ENCODE measurements around the gene SHC3.

Gene SHC3

DNA sequence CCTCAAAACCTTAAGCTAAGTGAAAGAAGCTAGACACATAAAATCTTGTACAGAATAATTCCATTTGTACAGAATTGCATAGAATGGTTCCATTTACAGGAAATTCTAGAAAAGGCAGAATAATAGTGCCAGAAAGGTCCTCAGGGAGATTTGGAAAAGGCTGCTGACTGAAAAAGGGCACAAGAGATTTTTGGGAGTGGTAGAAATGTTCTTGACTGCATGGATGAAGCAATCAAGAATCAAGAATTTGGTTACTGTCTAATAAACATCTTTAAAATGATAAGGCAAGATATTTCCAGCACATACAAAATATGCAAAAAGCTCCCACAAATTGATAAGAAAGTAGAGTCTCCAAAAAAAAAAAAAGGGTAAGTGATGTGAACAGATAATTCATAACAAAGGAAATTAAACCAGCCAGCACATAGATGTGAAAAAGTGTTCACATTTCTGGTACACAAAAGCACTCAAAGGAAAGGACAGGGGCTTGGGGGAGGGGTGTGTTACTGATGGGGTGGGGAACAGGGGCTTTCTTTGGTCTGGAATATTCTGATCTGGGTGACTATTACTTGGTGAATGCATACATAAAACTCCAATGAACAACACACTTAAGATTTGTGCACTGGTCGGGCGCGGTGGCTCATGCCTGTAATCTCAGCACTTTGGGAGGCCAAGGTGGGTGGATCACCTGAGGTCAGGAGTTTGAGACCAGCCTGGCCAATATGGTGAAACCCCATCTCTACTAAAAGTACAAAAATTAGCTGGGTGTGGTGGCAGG is 85.2 kb downstream of the SHC3 start:
- ATAC-seq (ENCODE audit: low read depth) (no peak), DNase-seq (ENCODE audit: low spot score in 2 of 2) (no peak)
- Mint-ChIP-seq H3K4me3 (no peak overlapping the region), H3K36me3 (no peaks in the 10 kb centered on the region), H3K9me3 (peaks cover 2% of the 10 kb centered on the region), H3K27me3 (peaks cover 8% of the 10 kb centered on the region), H3K27ac (no peak overlapping the region), H3K4me1 (peaks cover 3% of the 10 kb centered on the region)

DNA sequence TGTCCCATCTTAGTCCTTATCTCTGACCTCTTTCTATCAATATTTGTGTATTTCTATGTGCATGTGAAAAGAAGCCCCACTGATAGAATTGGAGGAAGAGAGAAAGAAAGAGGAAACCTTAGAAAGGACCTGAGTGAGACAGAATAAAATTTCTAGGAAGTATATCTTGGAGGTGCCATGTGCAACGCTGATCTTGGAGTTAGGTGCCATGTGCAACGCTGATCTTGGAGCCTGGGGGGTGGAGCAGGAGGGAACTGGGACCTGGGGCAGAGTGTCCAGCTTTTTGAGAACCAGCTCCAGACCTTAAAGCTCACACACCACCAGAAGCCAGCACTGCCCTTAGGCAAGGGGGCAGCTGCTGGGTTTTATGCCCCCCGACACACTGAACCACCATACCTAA is 89.4 kb downstream of the SHC3 start:
- H3K4me3 Mint-ChIP-seq: no peak overlapping the region
- peaks cover 2% of the 10 kb centered on the region for H3K9me3 Mint-ChIP-seq
- H3K4me1 Mint-ChIP-seq: peaks cover 4% of the 10 kb centered on the region
- peaks cover 10% of the 10 kb centered on the region for H3K27me3 Mint-ChIP-seq
- H3K36me3 Mint-ChIP-seq: no peaks in the 10 kb centered on the region
- DNase-seq (ENCODE audit: low spot score in 2 of 2) (no peak), ATAC-seq (ENCODE audit: low read depth) (no peak)
- H3K27ac Mint-ChIP-seq: no peak overlapping the region

DNA sequence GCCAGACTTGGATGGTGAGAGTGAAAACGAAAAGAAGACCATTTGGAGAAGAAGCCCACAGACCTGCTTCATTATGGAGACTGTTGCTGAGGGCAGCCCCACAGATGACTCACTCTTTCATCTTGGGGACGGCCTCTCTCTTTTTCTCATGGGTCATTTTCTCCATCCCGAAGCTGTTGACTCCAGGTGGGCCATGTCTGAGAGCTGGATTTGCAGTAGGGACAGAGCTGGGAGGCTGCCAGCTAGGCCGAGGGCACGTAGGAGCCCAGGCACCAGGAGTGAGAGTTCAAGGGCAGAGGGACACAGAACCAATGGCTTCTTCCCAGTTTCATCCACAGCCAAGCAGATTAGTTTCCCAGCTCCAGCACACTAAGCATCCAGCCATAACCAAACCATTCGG is 95.0 kb downstream of the SHC3 start:
- no peak overlapping the region for H3K4me3 Mint-ChIP-seq
- ATAC-seq (ENCODE audit: low read depth) (no peak), DNase-seq (ENCODE audit: low spot score in 2 of 2) (no peak)
- peaks cover 16% of the 10 kb centered on the region for H3K27me3 Mint-ChIP-seq
- peaks cover 3% of the 10 kb centered on the region for H3K4me1 Mint-ChIP-seq
- H3K27ac Mint-ChIP-seq: no peak overlapping the region
- peaks cover 1% of the 10 kb centered on the region for H3K36me3 Mint-ChIP-seq
- H3K9me3 Mint-ChIP-seq: peaks cover 2% of the 10 kb centered on the region

DNA sequence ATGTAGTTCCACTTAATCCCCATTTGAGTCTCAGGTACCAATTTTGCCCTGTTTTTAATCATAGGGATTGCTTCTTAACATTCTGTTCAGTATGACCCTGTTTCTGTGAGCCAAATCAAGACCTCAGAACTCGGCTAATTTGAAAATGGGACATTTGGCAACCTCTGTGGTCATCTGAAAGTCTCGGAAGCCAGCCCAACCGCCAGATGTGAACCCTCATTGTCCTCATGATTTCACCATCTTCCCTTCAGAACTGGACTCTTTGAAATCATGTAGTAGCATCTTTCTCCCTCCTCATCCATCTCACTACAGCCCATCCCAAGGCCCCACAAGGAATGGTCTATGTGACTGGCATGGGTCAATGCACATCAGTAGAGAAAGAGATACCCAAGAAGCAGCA is 98.4 kb downstream of the SHC3 start:
- Mint-ChIP-seq H3K36me3 (peaks cover 1% of the 10 kb centered on the region), H3K4me3 (no peak overlapping the region), H3K4me1 (peaks cover 3% of the 10 kb centered on the region), H3K27ac (no peak overlapping the region), H3K27me3 (peaks cover 16% of the 10 kb centered on the region), H3K9me3 (peaks cover 2% of the 10 kb centered on the region)
- no peak for ATAC-seq (ENCODE audit: low read depth)
- DNase-seq (ENCODE audit: low spot score in 2 of 2): no peak

DNA sequence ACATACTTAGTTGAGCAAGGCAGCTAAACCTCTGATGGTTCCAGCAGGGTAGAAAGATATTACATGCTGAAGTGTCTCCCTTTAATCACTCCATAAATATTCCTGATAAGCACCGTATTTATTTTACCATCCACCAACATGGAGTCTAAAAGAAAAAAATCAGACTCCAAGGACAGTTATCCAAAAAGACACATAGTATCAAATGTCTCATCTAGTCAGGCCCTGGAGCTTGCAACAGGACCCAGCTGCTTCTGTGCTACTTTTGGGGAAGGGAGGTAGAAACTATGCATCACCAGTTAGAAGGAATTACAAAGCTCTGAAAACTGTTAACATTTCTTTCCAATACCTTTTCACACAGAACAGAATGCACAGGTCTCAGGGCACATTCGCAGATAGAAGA is 99.2 kb downstream of the SHC3 start:
- no peak overlapping the region for H3K27ac Mint-ChIP-seq
- H3K4me3 Mint-ChIP-seq: no peak overlapping the region
- peaks cover 15% of the 10 kb centered on the region for H3K27me3 Mint-ChIP-seq
- H3K9me3 Mint-ChIP-seq: peaks cover 2% of the 10 kb centered on the region
- ATAC-seq (ENCODE audit: low read depth) (no peak), DNase-seq (ENCODE audit: low spot score in 2 of 2) (no peak)
- peaks cover 1% of the 10 kb centered on the region for H3K36me3 Mint-ChIP-seq
- peaks cover 3% of the 10 kb centered on the region for H3K4me1 Mint-ChIP-seq

DNA sequence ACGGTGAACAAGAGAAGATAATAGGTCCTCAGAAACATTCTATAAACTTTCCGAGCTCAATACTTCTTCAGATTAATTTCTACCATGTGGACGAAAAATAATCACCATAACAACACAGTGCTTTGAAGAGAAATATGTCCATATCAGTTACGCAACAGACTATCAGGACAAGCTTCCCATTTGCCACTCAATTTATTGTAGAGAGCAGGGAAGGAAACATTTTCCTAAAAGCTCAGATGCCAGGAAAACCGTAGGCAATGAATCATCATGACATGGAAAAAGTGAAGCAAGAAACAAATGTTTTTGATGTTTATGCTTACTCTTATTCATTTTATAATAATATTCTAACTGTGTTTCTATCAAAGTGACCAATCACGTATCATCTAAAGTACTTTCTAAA is 99.8 kb downstream of the SHC3 start:
- H3K27ac Mint-ChIP-seq: no peak overlapping the region
- no peak overlapping the region for H3K4me3 Mint-ChIP-seq
- DNase-seq (ENCODE audit: low spot score in 2 of 2) (no peak), ATAC-seq (ENCODE audit: low read depth) (no peak)
- H3K27me3 Mint-ChIP-seq: peaks cover 15% of the 10 kb centered on the region
- H3K36me3 Mint-ChIP-seq: peaks cover 1% of the 10 kb centered on the region
- peaks cover 2% of the 10 kb centered on the region for H3K9me3 Mint-ChIP-seq
- peaks cover 3% of the 10 kb centered on the region for H3K4me1 Mint-ChIP-seq

DNA sequence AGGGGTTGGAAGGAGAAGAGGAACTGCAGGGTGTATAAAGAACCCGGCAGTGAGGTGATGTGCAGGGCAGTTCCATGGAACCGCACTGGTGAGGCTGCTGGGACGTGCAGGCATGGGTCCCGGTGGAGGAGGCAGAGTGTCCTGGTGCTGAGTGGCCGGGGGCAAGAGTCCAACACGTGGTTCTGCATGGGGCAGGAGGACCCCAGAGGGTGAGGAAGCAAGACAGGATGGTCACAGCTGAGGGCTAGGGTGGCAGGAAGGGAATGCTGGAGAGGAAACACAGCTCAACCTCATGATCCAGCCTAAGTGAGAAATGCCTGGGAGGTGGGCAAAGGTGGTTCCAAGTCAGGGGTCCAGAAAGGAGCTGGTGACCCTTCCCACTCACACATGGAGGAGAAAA is 100.2 kb downstream of the SHC3 start:
- H3K4me3 Mint-ChIP-seq: no peak overlapping the region
- peaks cover 3% of the 10 kb centered on the region for H3K4me1 Mint-ChIP-seq
- ATAC-seq (ENCODE audit: low read depth) (no peak), DNase-seq (ENCODE audit: low spot score in 2 of 2) (no peak)
- H3K27me3 Mint-ChIP-seq: peaks cover 12% of the 10 kb centered on the region
- H3K36me3 Mint-ChIP-seq: peaks cover 1% of the 10 kb centered on the region
- peaks cover 2% of the 10 kb centered on the region for H3K9me3 Mint-ChIP-seq
- H3K27ac Mint-ChIP-seq: no peak overlapping the region

DNA sequence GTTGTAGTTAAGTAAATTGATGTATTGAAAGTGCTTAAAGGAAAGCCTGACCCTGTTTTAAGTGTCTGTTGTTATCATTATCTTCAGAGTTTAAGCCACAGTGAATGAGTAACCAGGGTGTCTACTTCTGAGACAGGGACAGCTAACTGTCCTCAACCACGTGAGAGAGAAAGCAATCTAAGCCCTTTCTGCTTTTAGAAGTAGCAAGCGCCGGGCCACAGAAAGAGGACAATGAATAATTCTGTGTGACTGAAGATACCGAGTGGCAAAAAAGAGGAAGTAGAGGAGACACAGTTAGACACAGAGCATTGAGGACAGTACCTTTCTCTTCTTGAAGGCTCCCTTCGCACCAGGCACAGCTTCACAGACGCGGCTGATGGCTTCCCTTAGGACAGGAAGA is 101.1 kb downstream of the SHC3 start:
- H3K36me3 Mint-ChIP-seq: no peaks in the 10 kb centered on the region
- DNase-seq (ENCODE audit: low spot score in 2 of 2): no peak
- peaks cover 3% of the 10 kb centered on the region for H3K4me1 Mint-ChIP-seq
- no peak overlapping the region for H3K27ac Mint-ChIP-seq
- H3K4me3 Mint-ChIP-seq: no peak overlapping the region
- ATAC-seq (ENCODE audit: low read depth): no peak
- no peaks in the 10 kb centered on the region for H3K9me3 Mint-ChIP-seq
- peaks cover 11% of the 10 kb centered on the region for H3K27me3 Mint-ChIP-seq

DNA sequence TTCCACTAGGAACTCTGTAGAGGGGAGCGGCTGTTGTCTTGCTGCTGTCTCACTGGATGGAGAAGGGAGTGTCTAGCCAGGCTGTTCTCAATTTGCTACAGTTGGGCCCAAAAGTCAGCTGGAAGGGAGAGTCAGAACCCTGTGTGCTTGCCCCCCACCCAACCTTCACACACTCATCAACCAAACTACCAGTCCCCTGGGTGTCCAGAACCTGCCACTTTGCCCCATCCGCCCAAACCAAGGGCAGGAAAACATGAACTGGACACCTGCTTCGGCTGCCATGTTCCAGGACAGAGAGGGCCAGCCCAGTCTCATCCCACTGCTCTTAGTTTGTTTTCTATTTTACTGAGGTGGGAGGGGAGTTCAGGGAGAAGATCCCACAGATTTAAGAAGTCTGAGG is 105.2 kb downstream of the SHC3 start:
- H3K9me3 Mint-ChIP-seq: no peaks in the 10 kb centered on the region
- H3K36me3 Mint-ChIP-seq: no peaks in the 10 kb centered on the region
- no peak overlapping the region for H3K4me3 Mint-ChIP-seq
- no peak overlapping the region for H3K27ac Mint-ChIP-seq
- H3K4me1 Mint-ChIP-seq: peaks cover 3% of the 10 kb centered on the region
- ATAC-seq (ENCODE audit: low read depth) (no peak), DNase-seq (ENCODE audit: low spot score in 2 of 2) (no peak)
- H3K27me3 Mint-ChIP-seq: peaks cover 7% of the 10 kb centered on the region

DNA sequence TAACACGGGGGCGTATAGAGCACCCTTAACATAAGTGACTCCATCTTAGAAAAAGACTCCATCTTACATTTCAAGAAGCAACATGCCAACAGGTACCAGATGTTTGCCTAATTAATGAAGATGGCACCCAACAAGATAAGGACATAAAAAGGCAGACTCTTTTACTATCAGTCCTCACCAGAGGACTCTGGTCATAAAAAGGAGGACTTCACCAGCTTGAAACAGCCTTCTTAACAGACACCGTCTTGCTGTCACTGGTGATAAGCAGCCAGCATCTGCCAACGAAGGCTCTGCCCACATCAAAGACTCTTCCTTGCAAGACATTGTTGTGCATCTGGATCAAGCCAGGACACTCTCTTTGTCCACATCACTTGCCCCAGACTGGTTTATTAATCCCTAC is 107.0 kb downstream of the SHC3 start:
- DNase-seq (ENCODE audit: low spot score in 2 of 2): no peak
- H3K27ac Mint-ChIP-seq: no peak overlapping the region
- H3K4me1 Mint-ChIP-seq: no peaks in the 10 kb centered on the region
- no peak overlapping the region for H3K4me3 Mint-ChIP-seq
- ATAC-seq (ENCODE audit: low read depth): no peak
- H3K36me3 Mint-ChIP-seq: no peaks in the 10 kb centered on the region
- peaks cover 3% of the 10 kb centered on the region for H3K27me3 Mint-ChIP-seq
- H3K9me3 Mint-ChIP-seq: no peaks in the 10 kb centered on the region

DNA sequence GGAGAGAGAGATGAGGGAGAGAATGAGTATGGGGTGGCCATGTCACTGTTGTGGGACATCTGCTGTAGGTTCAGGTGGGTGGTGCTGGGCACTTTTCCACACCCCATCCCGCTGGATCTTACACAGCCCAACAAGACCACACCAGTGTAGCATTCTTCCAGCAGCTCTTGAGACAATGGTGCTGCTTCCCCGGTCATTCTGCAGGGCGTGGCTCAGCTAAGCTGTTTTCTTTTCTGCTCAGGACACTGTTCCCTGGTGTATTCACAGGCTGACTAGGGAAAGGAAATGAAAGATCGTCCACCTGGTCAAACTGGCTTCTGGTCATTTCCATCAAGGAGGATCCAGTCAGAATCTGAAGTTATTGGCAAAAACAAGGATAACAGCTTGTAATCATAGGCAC is 111.8 kb downstream of the SHC3 start:
- Mint-ChIP-seq H3K27me3 (no peaks in the 10 kb centered on the region), H3K4me1 (no peaks in the 10 kb centered on the region), H3K27ac (no peak overlapping the region), H3K36me3 (no peaks in the 10 kb centered on the region), H3K4me3 (no peak overlapping the region), H3K9me3 (no peaks in the 10 kb centered on the region)
- no peak for DNase-seq (ENCODE audit: low spot score in 2 of 2)
- ATAC-seq (ENCODE audit: low read depth): no peak

DNA sequence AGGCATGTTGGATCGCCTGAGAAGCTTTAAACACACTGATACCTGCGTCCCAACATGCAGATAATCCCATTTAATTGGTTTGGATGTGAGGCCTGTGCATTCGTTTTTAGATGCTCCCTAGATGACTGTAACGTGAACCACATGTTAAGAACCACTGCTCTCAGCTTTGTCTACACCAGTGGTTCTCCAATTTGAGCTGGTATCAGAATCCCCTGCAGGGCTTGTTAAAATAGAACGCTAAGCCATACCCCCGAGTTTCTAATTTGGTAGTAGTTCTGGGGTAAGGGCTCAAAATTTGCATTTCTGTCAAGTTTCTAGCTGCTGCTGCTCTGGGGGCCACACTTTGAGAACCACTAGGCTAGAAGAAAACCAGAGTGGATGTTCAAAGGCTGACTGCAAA is 112.7 kb downstream of the SHC3 start:
- Mint-ChIP-seq H3K36me3 (no peaks in the 10 kb centered on the region), H3K4me3 (no peak overlapping the region), H3K27me3 (no peaks in the 10 kb centered on the region), H3K9me3 (no peaks in the 10 kb centered on the region), H3K4me1 (no peaks in the 10 kb centered on the region), H3K27ac (no peak overlapping the region)
- DNase-seq (ENCODE audit: low spot score in 2 of 2): no peak
- no peak for ATAC-seq (ENCODE audit: low read depth)

DNA sequence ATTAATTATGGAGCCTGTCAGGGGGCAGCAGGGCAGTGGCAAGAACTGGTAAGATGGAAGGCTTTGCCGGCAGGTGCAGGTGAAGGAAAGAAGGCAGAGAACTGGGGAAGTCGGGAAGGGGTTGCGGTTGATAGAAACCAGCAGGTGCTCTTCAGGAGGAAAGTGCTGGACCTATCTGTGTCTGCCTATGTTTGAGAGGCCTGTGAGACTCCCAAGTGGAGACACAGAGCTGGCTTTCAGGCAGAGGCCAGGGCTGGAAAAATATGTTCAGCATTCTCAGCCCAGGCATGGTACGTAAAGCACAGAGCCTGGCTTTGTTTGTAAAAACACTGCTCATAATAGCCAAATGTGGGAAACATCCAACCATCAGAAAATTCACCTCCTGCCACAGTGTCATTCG is 117.8 kb downstream of the SHC3 start:
- Mint-ChIP-seq H3K27me3 (peaks cover 4% of the 10 kb centered on the region), H3K4me1 (no peaks in the 10 kb centered on the region), H3K27ac (no peak overlapping the region), H3K9me3 (no peaks in the 10 kb centered on the region), H3K4me3 (no peak overlapping the region), H3K36me3 (no peaks in the 10 kb centered on the region)
- no peak for DNase-seq (ENCODE audit: low spot score in 2 of 2)
- ATAC-seq (ENCODE audit: low read depth): no peak

DNA sequence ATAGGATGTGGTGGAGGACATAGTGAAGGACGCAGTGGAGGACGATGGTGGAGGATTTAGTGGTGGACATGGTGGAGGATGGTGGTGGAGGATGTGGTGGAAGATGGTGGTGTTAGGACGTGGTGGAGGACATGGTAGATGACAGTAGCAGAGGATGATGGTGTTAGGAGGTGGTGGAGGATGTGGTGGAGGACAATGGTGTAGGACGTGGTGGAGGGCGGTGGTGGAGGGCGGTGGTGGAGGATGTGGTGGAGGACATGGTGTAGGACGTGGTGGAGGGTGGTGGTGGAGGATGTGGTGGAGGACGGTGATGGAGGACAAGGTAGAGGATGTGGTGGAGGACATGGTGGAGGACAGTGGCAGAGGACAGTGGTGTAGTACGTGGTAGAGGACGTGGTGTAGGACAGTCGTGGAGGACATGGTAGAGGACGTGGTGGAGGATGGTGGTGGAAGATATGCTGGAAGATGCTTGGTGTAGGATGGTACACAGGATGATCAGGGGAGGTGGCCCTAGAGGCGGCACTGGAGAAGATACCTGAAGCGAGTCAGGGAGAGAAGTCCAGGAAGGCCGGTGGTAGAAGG is 118.6 kb downstream of the SHC3 start:
- no peak overlapping the region for H3K27ac Mint-ChIP-seq
- no peak for ATAC-seq (ENCODE audit: low read depth)
- no peaks in the 10 kb centered on the region for H3K4me1 Mint-ChIP-seq
- DNase-seq (ENCODE audit: low spot score in 2 of 2): no peak
- no peaks in the 10 kb centered on the region for H3K36me3 Mint-ChIP-seq
- peaks cover 7% of the 10 kb centered on the region for H3K27me3 Mint-ChIP-seq
- H3K9me3 Mint-ChIP-seq: no peaks in the 10 kb centered on the region
- H3K4me3 Mint-ChIP-seq: no peak overlapping the region

DNA sequence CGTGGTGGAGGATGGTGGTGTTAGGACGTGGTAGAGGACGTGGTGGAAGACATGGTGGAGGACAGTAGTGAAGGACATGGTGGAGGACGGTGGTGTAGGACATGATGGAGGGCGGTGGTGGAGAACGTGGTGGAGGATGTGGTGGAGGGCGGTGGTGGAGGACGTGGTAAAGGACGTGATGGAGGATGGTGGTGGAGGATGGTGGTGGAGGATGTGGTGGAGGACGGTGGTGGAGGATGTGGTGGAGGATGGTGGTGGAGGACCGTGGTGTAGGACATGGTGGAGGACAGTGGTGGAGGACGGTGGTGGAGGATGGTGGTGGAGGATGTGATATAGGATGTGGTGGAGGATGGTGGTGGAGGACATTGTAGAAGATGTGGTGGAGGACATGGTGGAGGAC is 119.7 kb downstream of the SHC3 start:
- Mint-ChIP-seq H3K4me1 (no peaks in the 10 kb centered on the region), H3K4me3 (no peak overlapping the region), H3K27me3 (peaks cover 7% of the 10 kb centered on the region), H3K27ac (no peak overlapping the region), H3K36me3 (no peaks in the 10 kb centered on the region), H3K9me3 (no peaks in the 10 kb centered on the region)
- no peak for ATAC-seq (ENCODE audit: low read depth)
- no peak for DNase-seq (ENCODE audit: low spot score in 2 of 2)
